Subcutaneous adipose tissue (tissue), 4 donors: Measurements from ENCODE around the gene TBCK. TPM values are rescaled to one million over a fixed set of nuclear protein-coding genes. Genes with fewer than 3 reads are reported as not detected.

Source experiments
- CTCF ChIP-seq: fragments of 450-650 bp; IDR thresholded peaks from one replicate; pipeline ENCODE4 v1.5.1; 2016; ENCODE audit warnings: low read depth, mild to moderate bottlenecking, control low read depth, antibody characterized with exemption, moderate library complexity
- total RNA-seq, 4 donors: library from RNA; depleted of rRNA; stranded (reverse); fragments of >200 nt; gene quantifications; one replicate each; pipeline ENCODE4 v1.1.0, GENCODE V29; 2016

Gene TBCK
- total RNA-seq, 4 donors from 2014 or later = 32.2 to 59.2 (median 48.9) TPM

- no peak for TF ChIP-seq CTCF
These were observed 3.6 kb downstream of the TBCK start for GRCh38 chr4:106312377-106312776.

GRCh38 chr4:106306561-106306960, 9.4 kb downstream of the TBCK start:
- no peak for TF ChIP-seq CTCF

- TF ChIP-seq CTCF = no peak
These were observed 10.5 kb downstream of the TBCK start for GRCh38 chr4:106305435-106306055.

GRCh38 chr4:106304632-106305031, 11.4 kb downstream of the TBCK start:
- TF ChIP-seq CTCF = no peak

- TF ChIP-seq CTCF = no peak
These were observed 12.3 kb downstream of the TBCK start for GRCh38 chr4:106303548-106304281.

GRCh38 chr4:106302062-106302438, 14.0 kb downstream of the TBCK start:
- no peak for TF ChIP-seq CTCF

- TF ChIP-seq CTCF = no peak
These were observed 14.5 kb downstream of the TBCK start for GRCh38 chr4:106301393-106302061.
